Endothelial cell of umbilical vein (primary cell): ENCODE results near the gene APOBEC3A. TPM values are rescaled to one million over a fixed set of nuclear protein-coding genes. Genes with fewer than 3 reads are reported as not detected.

Experiments
- Bru-seq: library from RNA; stranded (reverse); fragments of 400-500 nt; gene quantifications from one replicate; lab custom pipeline; 2021; lab: Mats Ljungman, UMichigan
- BruChase-seq, 2 experiments: library from RNA; stranded (reverse); fragments of 400-500 nt; gene quantifications; one replicate each; lab custom pipeline; 2021; lab: Mats Ljungman, UMichigan
- BruUV-seq: library from RNA; stranded (reverse); fragments of 400-500 nt; replicated peaks from 2 replicates; lab custom pipeline; 2021; lab: Mats Ljungman, UMichigan
- CTCF ChIA-PET: fragments of 300-600, 350-600 bp; sonication (Branson Sonifier 250); formaldehyde crosslinking; loops from one replicate; lab custom pipeline; 2021; ENCODE audit warnings: antibody characterized with exemption, inconsistent platforms; lab: Charles Lee
- POLR2A ChIA-PET: fragments of 300-600, 350-600 bp; sonication (Branson Sonifier 250); formaldehyde crosslinking; loops from one replicate; lab custom pipeline; 2021; ENCODE audit warnings: antibody characterized with exemption, inconsistent platforms; lab: Charles Lee
- DNase-seq: peaks from one replicate; pipeline ENCODE4 v3.0.0-alpha.2; 2011; ENCODE audit warnings: low read depth, low spot score
- FAIRE-seq: peaks from 2 replicates; lab custom pipeline; 2011; peaks lifted over from hg19 to GRCh38; lab: Jason Lieb, UNC
- H2AFZ ChIP-seq: 2 replicates; pipeline ENCODE4 v1.6.0; 2012; ENCODE audit warnings: low read depth, low read length, control low read depth, inconsistent platforms
- H3K27ac ChIP-seq: 2 replicates; pipeline ENCODE4 v1.5.1; 2011; ENCODE audit warnings: low read depth, mild to moderate bottlenecking, control low read depth, low read length, moderate library complexity; ENCODE audit not compliant: insufficient read depth
- H3K27me3 ChIP-seq, 2 experiments: 2 replicates each; pipeline versions ENCODE4 v1.6.0 to v1.6.1; 2011; ENCODE audit warnings: low read length in 2 of 2, mixed read lengths in 1 of 2; ENCODE audit not compliant: control insufficient read depth in 2 of 2, insufficient read depth in 2 of 2
- H3K36me3 ChIP-seq, 2 experiments: 2 replicates in 1 of 2; 3 replicates in 1 of 2; pipeline ENCODE4 v1.5.1; 2011; ENCODE audit warnings: low read length in 2 of 2, mild to moderate bottlenecking in 1 of 2, moderate library complexity in 1 of 2; ENCODE audit not compliant: control insufficient read depth in 2 of 2, insufficient read depth in 2 of 2; ENCODE audit errors: extremely low read depth in 1 of 2
- H3K4me1 ChIP-seq: 3 replicates; pipeline ENCODE4 v1.5.1; 2011; ENCODE audit warnings: mild to moderate bottlenecking, low read length; ENCODE audit not compliant: control insufficient read depth, insufficient read depth; ENCODE audit errors: extremely low read depth
- H3K4me2 ChIP-seq: 2 replicates; pipeline ENCODE4 v1.6.1; 2011; ENCODE audit warnings: low read length, control low read depth, mixed read lengths; ENCODE audit not compliant: insufficient read depth
- H3K4me3 ChIP-seq, 3 experiments: fragments of 200-600 bp in 1 of 3; sonication (generic), shearing (Covaris generic) in 1 of 3; replicated peaks in 1 of 3; 2 replicates each; pipeline ENCODE4 v1.5.1; 2011 to 2016; ENCODE audit warnings: control low read depth in 3 of 3, low read length in 3 of 3, mild to moderate bottlenecking in 2 of 3, inconsistent platforms in 1 of 3, low read depth in 1 of 3, moderate library complexity in 1 of 3; ENCODE audit not compliant: insufficient read depth in 1 of 3
- H3K79me2 ChIP-seq: 2 replicates; pipeline ENCODE4 v1.6.0; 2012; ENCODE audit warnings: low read length, inconsistent platforms; ENCODE audit not compliant: control insufficient read depth, insufficient read depth
- H3K9ac ChIP-seq: replicated peaks from 2 replicates; pipeline ENCODE3; 2011; ENCODE audit warnings: low read length, control low read depth; ENCODE audit not compliant: insufficient read depth; ENCODE audit errors: extremely low read depth
- H3K9me1 ChIP-seq: replicated peaks from 3 replicates; pipeline ENCODE4 v1.6.0; 2011; ENCODE audit warnings: mild to moderate bottlenecking, low read length; ENCODE audit not compliant: control insufficient read depth, insufficient read depth; ENCODE audit errors: extremely low read depth
- H3K9me3 ChIP-seq: replicated peaks from 2 replicates; pipeline ENCODE4 v1.5.1; 2012; ENCODE audit warnings: low read length, inconsistent platforms; ENCODE audit not compliant: control insufficient read depth, insufficient read depth
- H4K20me1 ChIP-seq: replicated peaks from 2 replicates; pipeline ENCODE3; 2011; ENCODE audit warnings: mild to moderate bottlenecking, low read length; ENCODE audit not compliant: control insufficient read depth, insufficient read depth; ENCODE audit errors: extremely low read depth
- CTCF ChIP-seq, 2 donors: IDR thresholded peaks; 1 replicate in 1 of 2; 2 replicates in 1 of 2; pipeline ENCODE4 v1.5.1; 2011; ENCODE audit warnings: low read length in 2 of 2, mild to moderate bottlenecking in 2 of 2, moderate library complexity in 2 of 2, control low read depth in 1 of 2, inconsistent platforms in 1 of 2, low read depth in 1 of 2; ENCODE audit not compliant: insufficient read depth in 1 of 2; ENCODE audit errors: extremely low read depth in 1 of 2
- EZH2 ChIP-seq: IDR thresholded peaks from 2 replicates; pipeline ENCODE4 v1.6.1; 2012; ENCODE audit warnings: borderline replicate concordance, low read depth, mild to moderate bottlenecking, moderate library complexity, low read length, inconsistent platforms; ENCODE audit not compliant: severe bottlenecking
- FOS ChIP-seq: IDR thresholded peaks from 2 replicates; pipeline ENCODE4 v1.6.1; 2011; ENCODE audit warnings: mild to moderate bottlenecking, low read length, moderate library complexity, borderline replicate concordance; ENCODE audit not compliant: insufficient read depth
- GATA2 ChIP-seq: IDR thresholded peaks from 2 replicates; pipeline ENCODE4 v1.7.0; 2011; ENCODE audit warnings: low read depth, mild to moderate bottlenecking, moderate library complexity, mixed read lengths, low read length; ENCODE audit not compliant: insufficient read length, insufficient read depth
- JUN ChIP-seq: IDR thresholded peaks from 2 replicates; pipeline ENCODE4 v1.6.1; 2011; ENCODE audit warnings: borderline replicate concordance, low read depth; ENCODE audit not compliant: insufficient read length, insufficient read depth
- MYC ChIP-seq: IDR thresholded peaks from one replicate; pipeline ENCODE4 v1.6.1; 2011; ENCODE audit warnings: mild to moderate bottlenecking, low read depth, low read length
- POLR2A ChIP-seq: IDR thresholded peaks from 2 replicates; pipeline ENCODE4 v1.6.1; 2012; ENCODE audit warnings: low read depth, mild to moderate bottlenecking, control low read depth, low read length
- POLR2AphosphoS5 ChIP-seq: IDR thresholded peaks from 2 replicates; pipeline ENCODE4 v1.6.1; 2012; ENCODE audit warnings: low read depth, mild to moderate bottlenecking, control low read depth, low read length, moderate library complexity; ENCODE audit not compliant: insufficient read depth
- dilution Hi-C: fragments of 300-500 bp; cut with MboI; formaldehyde crosslinking; loops from one replicate; pipeline ENCODE4 v1.15.0; 2019; ENCODE audit warnings: low sequenced_read_pairs; ENCODE audit not compliant: extremely low pct_ligation_motif_present
- intact Hi-C: fragments of 100-400 bp; cut with micrococcal nuclease; formaldehyde crosslinking; loops from one replicate; pipeline ENCODE4 v1.10.0; 2022
- long read RNA-seq: library from polyadenylated mRNA; stranded (forward); transcript quantifications from one replicate; pipeline ENCODE4 v2.0.0, GENCODE V29; 2021
- polyA minus RNA-seq, 3 experiments: library from RNA; depleted of rRNA, polyadenylated mRNA; stranded (reverse); fragments of >200 nt; gene quantifications; 1 replicate in 1 of 3; 2 replicates in 2 of 3; pipeline ENCODE4 v1.2.3, GENCODE V29; 2011
- polyA plus RNA-seq, 4 experiments: library from polyadenylated mRNA; depleted of rRNA in 3 of 4; stranded (reverse) in 3 of 4; unstranded in 1 of 4; fragments of >200 nt; gene quantifications; 2 replicates each; pipeline versions ENCODE4 v1.2.1 to v1.2.3, GENCODE V29; 2011 to 2012; ENCODE audit warnings: missing spikeins in 1 of 4
- total RNA-seq: library from RNA; stranded (reverse); gene quantifications from 2 replicates; pipeline ENCODE4 v1.2.3, GENCODE V29; 2021
- TF ChIP-seq, protein P1 (sequence below): IDR thresholded peaks from 2 replicates; pipeline ENCODE4 v1.6.1; 2011; ENCODE audit not compliant: insufficient read depth, insufficient read length

Gene APOBEC3A
- total RNA-seq (not detected in 2 replicates), polyA plus RNA-seq (not detected in 2 replicates), polyA minus RNA-seq (not detected in 2 replicates), Bru-seq, nascent RNA (percentile 3 among the genes with signal in this experiment), BruChase-seq, experiment 1, labeled RNA remaining after a 6-hour chase (percentile 6 among the genes with signal in this experiment), BruChase-seq, experiment 2, labeled RNA remaining after a 2-hour chase (not detected)
- not detected in 2 replicates for polyA plus RNA-seq (2011; cell fraction: cytosol; rRNA removed)
- polyA plus RNA-seq (2011; cell fraction: nucleus; rRNA removed), result not detected in 2 replicates
- not detected in 2 replicates for polyA plus RNA-seq (2012)
- not detected for polyA minus RNA-seq (2011; cell fraction: cytosol; rRNA and poly(A)+ RNA removed)
- polyA minus RNA-seq (2011; cell fraction: nucleus; rRNA and poly(A)+ RNA removed), result not detected in 2 replicates
- long read RNA-seq, result 0 reads

GRCh38 chr22:38957046-38957770, at the start of gene APOBEC3A:
Gene APOBEC3A (plus strand): TSS chr22:38957609. CDS start chr22:38957692, 83 bp downstream.
- POLR2A ChIA-PET, result no interaction called here
- no peaks in the 10 kb centered on the region for H3K79me2 ChIP-seq

DNA sequence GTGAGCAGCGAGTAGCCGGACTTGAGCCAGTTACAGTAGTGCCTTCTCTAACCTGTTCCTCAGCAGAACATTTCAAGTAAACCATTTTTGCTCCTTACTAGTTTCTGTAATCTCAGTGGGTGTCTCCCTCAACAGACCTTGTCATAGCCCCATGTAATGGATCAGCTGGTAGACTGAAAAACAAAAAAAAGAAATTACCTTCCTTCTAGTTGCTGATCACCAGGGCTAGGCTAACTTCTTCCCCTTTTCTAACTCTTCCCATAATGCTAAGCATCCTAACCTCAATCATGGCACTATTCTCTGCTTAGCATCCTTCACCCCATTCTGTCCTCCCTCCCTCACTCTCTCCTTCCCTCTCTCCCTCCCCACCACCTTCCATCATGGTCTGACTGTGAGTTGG, 49.6 kb upstream of the APOBEC3A start:
- DNase-seq (no peak), FAIRE-seq (no peak)
- Histone ChIP-seq H3K9me3 (no peaks in the 10 kb centered on the region), H3K27me3 (peaks cover 8 to 19% of the 10 kb centered on the region in 2 experiments), H3K4me3 (no peak overlapping the region), H4K20me1 (no peaks in the 10 kb centered on the region), H2AFZ (no peak overlapping the region), H3K9me1 (no peaks in the 10 kb centered on the region), H3K27ac (no peak overlapping the region), H3K36me3 (no peaks in the 10 kb centered on the region), H3K4me2 (no peak overlapping the region), H3K79me2 (no peaks in the 10 kb centered on the region), H3K4me1 (peaks cover 4% of the 10 kb centered on the region), H3K9ac (no peak overlapping the region)
- TF ChIP-seq GATA2 (no peak), FOS (no peak), POLR2A (no peak), EZH2 (no peak), MYC (no peak), JUN (no peak), CTCF (IDR thresholded peaks at IDR 0.05; ENCODE audit: extremely low read depth in 1 of 2, insufficient read depth in 1 of 2, low read depth in 1 of 2, low read length in 2 of 2) (no peak), POLR2AphosphoS5 (no peak)
- TF ChIP-seq, protein P1, sequence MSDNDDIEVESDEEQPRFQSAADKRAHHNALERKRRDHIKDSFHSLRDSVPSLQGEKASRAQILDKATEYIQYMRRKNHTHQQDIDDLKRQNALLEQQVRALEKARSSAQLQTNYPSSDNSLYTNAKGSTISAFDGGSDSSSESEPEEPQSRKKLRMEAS, result no peak
- POLR2A ChIA-PET, result no interaction called here
- dilution Hi-C loops (no loop called here), intact Hi-C loops (no loop called here)
- no TSS peak for BruUV-seq
- CTCF ChIA-PET, result interaction anchor here (1.2 kb wide), 1 partner anchor 20 kb away, joined by 3 read pairs; no protein-coding TSS in a partner anchor

More at GRCh38 chr22:38957046-38957770, at the start of gene APOBEC3A:
- Histone ChIP-seq H3K9me3 (no peaks in the 10 kb centered on the region), H3K9me1 (no peaks in the 10 kb centered on the region), H4K20me1 (no peaks in the 10 kb centered on the region), H2AFZ (no peak within 1 kb of the TSS), H3K4me2 (no peak within 1 kb of the TSS), H3K4me3 (no peak within 1 kb of the TSS), H3K27me3 (peaks cover 0 to 6% of the 10 kb centered on the region in 2 experiments), H3K27ac (no peak within 1 kb of the TSS), H3K36me3 (no peaks in the 10 kb centered on the region), H3K9ac (no peak within 1 kb of the TSS), H3K4me1 (no peaks in the 10 kb centered on the region)
- intact Hi-C loops (no loop called here), dilution Hi-C loops (no loop called here)
- no TSS peak for BruUV-seq
- TF ChIP-seq EZH2 (no peak), MYC (no peak), FOS (no peak), GATA2 (no peak)
- CTCF ChIA-PET, result interaction anchor here (0.6 to 1.8 kb wide), 2 partner anchors 15 to 75 kb away, joined by 4 read pairs; no protein-coding TSS in a partner anchor
- FAIRE-seq (no peak), DNase-seq (no peak)
